DOHH2 (cell line): Measurements from ENCODE around the gene ITGB7.

Experiments
- H3F3A ChIP-seq: fragments of 200-600 bp; sonication (generic), shearing (Covaris generic); 2 replicates; pipeline ENCODE4 v1.6.0; 2016; ENCODE audit warnings: antibody characterized with exemption, mild to moderate bottlenecking; ENCODE audit not compliant: control insufficient read depth, insufficient read depth
- H3K27ac ChIP-seq: fragments of 200-600 bp; sonication (generic); 2 replicates; pipeline ENCODE4 v1.5.1; 2014; ENCODE audit warnings: low read depth, mild to moderate bottlenecking, low read length, moderate library complexity
- H3K27me3 ChIP-seq: fragments of 200-600 bp; sonication (generic); 2 replicates; pipeline ENCODE4 v1.6.1; 2014; ENCODE audit warnings: mild to moderate bottlenecking, low read length, mixed read lengths; ENCODE audit not compliant: control insufficient read depth
- H3K36me3 ChIP-seq: fragments of 200-600 bp; sonication (generic); 2 replicates; pipeline ENCODE4 v1.6.1; 2014; ENCODE audit warnings: mild to moderate bottlenecking, low read length, moderate library complexity, mixed read lengths; ENCODE audit not compliant: control insufficient read depth
- H3K4me1 ChIP-seq: fragments of 200-600 bp; sonication (generic); 2 replicates; pipeline ENCODE4 v1.6.1; 2014; ENCODE audit warnings: mild to moderate bottlenecking, low read length, mixed read lengths; ENCODE audit not compliant: control insufficient read depth
- H3K4me2 ChIP-seq: fragments of 200-600 bp; sonication (generic); 2 replicates; pipeline ENCODE4 v1.6.0; 2014; ENCODE audit warnings: mild to moderate bottlenecking, low read length, moderate library complexity
- H3K4me3 ChIP-seq: fragments of 200-600 bp; sonication (generic); 2 replicates; pipeline ENCODE4 v1.5.1; 2014; ENCODE audit warnings: mild to moderate bottlenecking, low read length, mixed read lengths
- H3K79me2 ChIP-seq: fragments of 200-600 bp; sonication (generic); 2 replicates; pipeline ENCODE4 v1.6.1; 2014; ENCODE audit warnings: mild to moderate bottlenecking, low read length, mixed read lengths; ENCODE audit not compliant: control insufficient read depth
- H3K9me2 ChIP-seq: fragments of 200-600 bp; sonication (generic); replicated peaks from 2 replicates; pipeline ENCODE4 v1.6.1; 2014; ENCODE audit warnings: mild to moderate bottlenecking, low read length, mixed read lengths; ENCODE audit not compliant: control insufficient read depth
- H3K9me3 ChIP-seq: fragments of 200-600 bp; sonication (generic); 2 replicates; pipeline ENCODE4 v1.6.1; 2014; ENCODE audit warnings: antibody characterized with exemption, low read length, mixed read lengths; ENCODE audit not compliant: control insufficient read depth, insufficient read depth
- H4K20me1 ChIP-seq: fragments of 200-600 bp; sonication (generic); 2 replicates; pipeline ENCODE4 v1.6.0; 2014; ENCODE audit warnings: low read depth, mild to moderate bottlenecking, antibody characterized with exemption, low read length, moderate library complexity; ENCODE audit not compliant: control insufficient read depth, insufficient read depth
- CTCF ChIP-seq: fragments of 200-600 bp; sonication (generic); IDR thresholded peaks from one replicate; pipeline ENCODE4 v1.5.1; 2014; ENCODE audit warnings: antibody characterized with exemption, mild to moderate bottlenecking, low read depth, low read length; ENCODE audit not compliant: poor library complexity, severe bottlenecking
- EZH2phosphoT487 ChIP-seq: fragments of 200-600 bp; sonication (generic); IDR thresholded peaks from 2 replicates; pipeline ENCODE4 v1.6.1; 2017; ENCODE audit warnings: borderline replicate concordance, mild to moderate bottlenecking, antibody characterized with exemption, low read length, moderate library complexity, mixed read lengths

The ITGB7 gene

GRCh38 chr12:53220694-53221202 is 13.7 kb upstream of the ITGB7 start:
- no peaks in the 10 kb centered on the region for H3K9me3 ChIP-seq
- TF ChIP-seq EZH2phosphoT487 (no peak), CTCF (no peak)
- peak overlapping the region; percentile 87 for H3K4me3 ChIP-seq
- no peaks in the 10 kb centered on the region for H3K36me3 ChIP-seq
- no peaks in the 10 kb centered on the region for H3K9me2 ChIP-seq
- peak overlapping the region; percentile 100 for H3K4me2 ChIP-seq
- H3K27me3 ChIP-seq, result peaks cover 20% of the 10 kb centered on the region
- peaks cover 49% of the 10 kb centered on the region for H3K4me1 ChIP-seq
- H3K27ac ChIP-seq, result peak overlapping the region; percentile 92
- peaks cover 8% of the 10 kb centered on the region for H3F3A ChIP-seq
- H4K20me1 ChIP-seq, result no peaks in the 10 kb centered on the region
- H3K79me2 ChIP-seq, result no peaks in the 10 kb centered on the region

- H3K4me1 ChIP-seq, result peaks cover 52% of the 10 kb centered on the region
- H3K27me3 ChIP-seq, result peaks cover 17% of the 10 kb centered on the region
- no peaks in the 10 kb centered on the region for H3K9me3 ChIP-seq
- peak overlapping the region; percentile 100 for H3K4me2 ChIP-seq
- no peaks in the 10 kb centered on the region for H3K9me2 ChIP-seq
- H3K79me2 ChIP-seq, result no peaks in the 10 kb centered on the region
- no peak for TF ChIP-seq EZH2phosphoT487
- TF ChIP-seq CTCF, result no peak
- peak overlapping the region; percentile 87 for H3K4me3 ChIP-seq
- H3K27ac ChIP-seq, result peak overlapping the region; percentile 35
- no peaks in the 10 kb centered on the region for H4K20me1 ChIP-seq
- no peaks in the 10 kb centered on the region for H3K36me3 ChIP-seq
- H3F3A ChIP-seq, result peaks cover 8% of the 10 kb centered on the region
These were observed 13.1 kb upstream of the ITGB7 start for GRCh38 chr12:53219956-53220693.

- Histone ChIP-seq H3K27me3 (peaks cover 15% of the 10 kb centered on the region), H3K36me3 (no peaks in the 10 kb centered on the region), H3K4me1 (peaks cover 59% of the 10 kb centered on the region), H4K20me1 (no peaks in the 10 kb centered on the region), H3K9me3 (no peaks in the 10 kb centered on the region), H3K27ac (no peak overlapping the region), H3K4me2 (peak overlapping the region; percentile 100), H3F3A (peaks cover 8% of the 10 kb centered on the region), H3K79me2 (no peaks in the 10 kb centered on the region), H3K9me2 (no peaks in the 10 kb centered on the region), H3K4me3 (peak overlapping the region; percentile 87)
- TF ChIP-seq CTCF, result no peak
- TF ChIP-seq EZH2phosphoT487, result no peak
These were observed 12.4 kb upstream of the ITGB7 start for GRCh38 chr12:53219292-53219955.
